Suprapubic skin (tissue), 4 donors: ENCODE data around the gene LTBP2. TPM values are rescaled to one million over a fixed set of nuclear protein-coding genes. Genes with fewer than 3 reads are reported as not detected.

Experiments
- DNase-seq, 2 donors: peaks; one replicate each; pipeline ENCODE4 v3.0.0-alpha.2; 2019; ENCODE audit warnings: low spot score in 2 of 2
- H3K27ac ChIP-seq: fragments of 200-600 bp; sonication (generic); one replicate; pipeline ENCODE4 v1.5.1; 2019
- H3K27me3 ChIP-seq: fragments of 200-600 bp; sonication (generic); one replicate; pipeline ENCODE4 v1.5.1; 2019
- H3K36me3 ChIP-seq: fragments of 200-600 bp; sonication (generic); one replicate; pipeline ENCODE4 v1.5.1; 2019
- H3K4me1 ChIP-seq: fragments of 200-600 bp; sonication (generic); one replicate; pipeline ENCODE4 v1.5.1; 2019
- H3K4me3 ChIP-seq: fragments of 200-600 bp; sonication (generic); one replicate; pipeline ENCODE4 v1.5.1; 2019; ENCODE audit warnings: mild to moderate bottlenecking
- H3K9me3 ChIP-seq: fragments of 200-600 bp; sonication (generic); one replicate; pipeline ENCODE4 v1.5.1; 2019
- CTCF ChIP-seq, 2 donors: fragments of 200-600 bp in 1 of 2; fragments of 450-650 bp in 1 of 2; sonication (generic) in 1 of 2; IDR thresholded peaks; one replicate each; pipeline ENCODE4 v1.5.1; 2016 to 2019; ENCODE audit warnings: antibody characterized with exemption in 2 of 2, mild to moderate bottlenecking in 1 of 2, moderate library complexity in 1 of 2
- EP300 ChIP-seq: sonication (generic); formaldehyde crosslinking; IDR thresholded peaks from one replicate; pipeline ENCODE4 v1.6.1; 2017; ENCODE audit warnings: antibody characterized with exemption
- POLR2A ChIP-seq, 2 donors: fragments of 450-650 bp; IDR thresholded peaks; one replicate each; pipeline ENCODE4 v1.6.1; 2017; ENCODE audit warnings: antibody characterized with exemption in 2 of 2, mild to moderate bottlenecking in 2 of 2, moderate library complexity in 2 of 2
- POLR2AphosphoS5 ChIP-seq, 3 donors: sonication (generic); formaldehyde crosslinking; IDR thresholded peaks; one replicate each; pipeline ENCODE4 v1.6.1; 2017; ENCODE audit warnings: antibody characterized with exemption in 3 of 3
- WGBS: methylation state at CpG from one replicate; pipeline ENCODE4 v1.1.5; 2018; 5-methylcytosine and 5-hydroxymethylcytosine counted together
- total RNA-seq, 4 donors: library from RNA; depleted of rRNA; stranded (reverse); fragments of >200 nt; gene quantifications; one replicate each; pipeline ENCODE4 v1.1.0, GENCODE V29; 2016

Gene LTBP2
- total RNA-seq, 4 donors from 2014 or later = 19.6 to 36.0 (median 26.2) TPM

GRCh38 chr14:74616996-74617700 is 5.1 kb upstream of the LTBP2 start:
- Histone ChIP-seq H3K4me3 (no peak overlapping the region), H3K36me3 (no peaks in the 10 kb centered on the region), H3K4me1 (peaks cover 82% of the 10 kb centered on the region), H3K27ac (no peak overlapping the region), H3K27me3 (no peaks in the 10 kb centered on the region), H3K9me3 (no peaks in the 10 kb centered on the region)
- TF ChIP-seq EP300 (no peak), POLR2AphosphoS5 (IDR thresholded peaks at IDR 0.05) (no peak), CTCF (IDR thresholded peaks at IDR 0.05) (no peak), POLR2A (IDR thresholded peaks at IDR 0.05) (no peak)
- DNase-seq = no peak
- 83% methylated on average over 13 of the region's 13 CpGs for WGBS

GRCh38 chr14:74616507-74616906 is 4.5 kb upstream of the LTBP2 start:
- peaks cover 89% of the 10 kb centered on the region for H3K4me1 ChIP-seq

GRCh38 chr14:74615735-74616134 is 3.7 kb upstream of the LTBP2 start:
- Histone ChIP-seq H3K36me3 (no peaks in the 10 kb centered on the region), H3K27me3 (peaks cover 4% of the 10 kb centered on the region), H3K9me3 (no peaks in the 10 kb centered on the region), H3K4me1 (peaks cover 89% of the 10 kb centered on the region), H3K27ac (no peak overlapping the region), H3K4me3 (no peak overlapping the region)
- TF ChIP-seq POLR2AphosphoS5 (IDR thresholded peaks at IDR 0.05) = no peak
- TF ChIP-seq CTCF (IDR thresholded peaks at IDR 0.05) = no peak
- TF ChIP-seq POLR2A (IDR thresholded peaks at IDR 0.05) = no peak
- no peak for TF ChIP-seq EP300
- WGBS = 92% methylated on average over 14 of the region's 14 CpGs
- DNase-seq = no peak

More at GRCh38 chr14:74616507-74616906, 4.5 kb upstream of the LTBP2 start:
- Histone ChIP-seq H3K27ac (no peak overlapping the region), H3K9me3 (no peaks in the 10 kb centered on the region), H3K27me3 (peaks cover 2% of the 10 kb centered on the region), H3K4me3 (no peak overlapping the region), H3K36me3 (no peaks in the 10 kb centered on the region)
- no peak for DNase-seq
- TF ChIP-seq POLR2A (IDR thresholded peaks at IDR 0.05) (no peak), EP300 (no peak), POLR2AphosphoS5 (IDR thresholded peaks at IDR 0.05) (no peak), CTCF (IDR thresholded peaks at IDR 0.05) (no peak)
- 36% methylated on average over 4 of the region's 4 CpGs for WGBS

GRCh38 chr14:74614508-74615495 is 2.8 kb upstream of the LTBP2 start:
- WGBS = 71% methylated on average over 8 of the region's 8 CpGs
- no peak overlapping the region for H3K27ac ChIP-seq
- peaks cover 87% of the 10 kb centered on the region for H3K4me1 ChIP-seq
- no peak for TF ChIP-seq POLR2A (IDR thresholded peaks at IDR 0.05)
- TF ChIP-seq CTCF (IDR thresholded peaks at IDR 0.05) = no peak
- TF ChIP-seq EP300 = no peak
- no peak for TF ChIP-seq POLR2AphosphoS5 (IDR thresholded peaks at IDR 0.05)
- DNase-seq = no peak
- H3K9me3 ChIP-seq = no peaks in the 10 kb centered on the region
- H3K4me3 ChIP-seq = no peak overlapping the region
- H3K27me3 ChIP-seq = peaks cover 4% of the 10 kb centered on the region
- no peaks in the 10 kb centered on the region for H3K36me3 ChIP-seq
